OCI-LY1 (cell line): ENCODE measurements around the gene SCYL2.

Experiments used
- CTCF ChIP-seq: fragments of 200-600 bp; sonication (generic), shearing (Covaris generic); IDR thresholded peaks from 2 replicates; pipeline ENCODE4 v1.5.1; 2017; ENCODE audit warnings: mild to moderate bottlenecking, antibody characterized with exemption, low read length, moderate library complexity, mixed read lengths
- EZH2 ChIP-seq: fragments of 200-600 bp; sonication (generic), shearing (Covaris generic); IDR thresholded peaks from 2 replicates; pipeline ENCODE4 v1.8.0; 2017; ENCODE audit warnings: borderline replicate concordance, mixed run types, mild to moderate bottlenecking, antibody characterized with exemption, low read length, moderate library complexity, mixed read lengths

- TF ChIP-seq CTCF: no peak
- TF ChIP-seq EZH2: no peak
Measured at GRCh38 chr12:100388382-100388781, 121.4 kb downstream of the SCYL2 start.
